Lower leg skin (tissue), 4 donors: ENCODE measurements around the gene FTO. TPM values are rescaled to one million over a fixed set of nuclear protein-coding genes. Genes with fewer than 3 reads are reported as not detected.
"Not testable (repeated sequence)": the region's sequence is repeated elsewhere in the genome, so short reads cannot be mapped to it uniquely, and the experiment has no call there.

Source experiments
- DNase-seq, 2 donors: peaks; one replicate each; pipeline ENCODE4 v3.0.0-alpha.2; 2019; ENCODE audit warnings: low spot score in 2 of 2
- H3K4me3 ChIP-seq: fragments of 200-600 bp; sonication (generic); 2 replicates; pipeline ENCODE4 v1.5.1; 2017; ENCODE audit warnings: mild to moderate bottlenecking, low read depth; ENCODE audit not compliant: poor library complexity, severe bottlenecking
- CTCF ChIP-seq, 3 donors: fragments of 450-650 bp; IDR thresholded peaks; one replicate each; pipeline ENCODE4 v1.5.1; 2016; ENCODE audit warnings: antibody characterized with exemption in 3 of 3, mild to moderate bottlenecking in 3 of 3, moderate library complexity in 2 of 3
- POLR2A ChIP-seq, 2 donors: fragments of 450-650 bp; IDR thresholded peaks; one replicate each; pipeline ENCODE4 v1.6.1; 2016 to 2017; ENCODE audit warnings: antibody characterized with exemption in 2 of 2, mild to moderate bottlenecking in 1 of 2, moderate library complexity in 1 of 2
- WGBS, 2 donors: methylation state at CpG; one replicate each; pipeline ENCODE4 v1.1.5; 2018; 5-methylcytosine and 5-hydroxymethylcytosine counted together
- intact Hi-C: fragments of 100-400 bp; cut with DNase I; formaldehyde crosslinking; loops from one replicate; pipeline ENCODE4 v1.15.0; 2023; ENCODE audit warnings: low total_unique reads
- total RNA-seq, 4 donors: library from RNA; depleted of rRNA; stranded (reverse); fragments of >200 nt; gene quantifications; one replicate each; pipeline ENCODE4 v1.1.0, GENCODE V29; 2016

FTO gene
- total RNA-seq, 4 donors from 2014 or later = 61.2 to 88.2 (median 64.1) TPM

DNA sequence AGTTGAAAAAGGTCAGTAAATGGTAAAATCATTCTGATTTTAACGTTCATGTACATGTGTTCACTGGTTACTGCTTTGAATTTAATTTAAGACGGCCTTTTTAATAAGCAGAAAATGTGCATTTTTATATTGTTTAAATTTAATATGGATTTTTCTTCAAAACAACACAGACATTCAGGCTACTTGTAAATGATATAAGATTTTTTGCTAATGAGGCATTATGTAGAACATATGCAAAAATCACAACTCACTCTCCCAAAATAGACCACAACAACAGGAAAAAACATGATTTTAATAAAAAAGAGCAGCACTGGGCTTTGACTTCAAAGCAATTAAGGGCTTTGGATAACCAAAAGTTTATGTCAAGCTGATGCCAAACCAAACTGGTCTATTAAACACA lies 22.6 kb upstream of the FTO start:
- DNase-seq = no peak
- no peak overlapping the region for H3K4me3 ChIP-seq
- intact Hi-C loops = no loop called here
- TF ChIP-seq POLR2A (IDR thresholded peaks at IDR 0.05) (no peak), CTCF (IDR thresholded peaks at IDR 0.05) (no peak)
- WGBS, 2 donors = 82 to 87% methylated on average over 2 of the region's 2 CpGs

GRCh38 chr16:53685334-53685733 lies 18.6 kb upstream of the FTO start:
- H3K4me3 ChIP-seq, DNase-seq, intact Hi-C loops: not testable (repeated sequence)
- WGBS, 2 donors = 91 to 98% methylated on average over 3 of the region's 3 CpGs

GRCh38 chr16:53686710-53687109 lies 17.2 kb upstream of the FTO start:
- TF ChIP-seq POLR2A (IDR thresholded peaks at IDR 0.05) = no peak
- no peak for TF ChIP-seq CTCF (IDR thresholded peaks at IDR 0.05)
- 59 to 68% methylated on average over 3 of the region's 3 CpGs for WGBS, 2 donors
- H3K4me3 ChIP-seq = no peak overlapping the region
- intact Hi-C loops = no loop called here
- no peak for DNase-seq

- no peak for TF ChIP-seq POLR2A (IDR thresholded peaks at IDR 0.05)
- no peak for TF ChIP-seq CTCF (IDR thresholded peaks at IDR 0.05)
- intact Hi-C loops = no loop called here
- 94 to 99% methylated on average over 3 of the region's 3 CpGs for WGBS, 2 donors
- H3K4me3 ChIP-seq = no peak overlapping the region
- no peak for DNase-seq
These were observed 14.3 kb upstream of the FTO start for GRCh38 chr16:53689636-53690035.

DNA sequence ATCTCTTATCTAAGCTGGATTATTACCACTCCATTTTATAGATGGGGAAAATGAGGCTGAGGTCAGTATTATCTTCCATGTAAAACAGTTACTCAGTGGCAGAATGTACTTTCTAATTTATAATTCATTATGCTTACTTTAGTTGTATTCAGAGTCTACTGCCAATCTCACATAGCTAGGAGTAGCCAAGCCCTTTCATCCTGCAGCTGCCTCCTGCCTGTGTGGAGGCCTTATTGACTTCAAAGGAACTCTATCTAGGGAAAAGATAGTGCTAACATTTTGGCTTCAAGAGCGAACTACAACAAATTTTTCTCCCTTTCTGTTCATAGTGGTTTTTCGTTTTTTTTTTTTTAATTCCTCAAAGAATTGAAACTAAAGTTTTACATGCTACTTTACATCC lies 13.2 kb upstream of the FTO start:
- H3K4me3 ChIP-seq = no peak overlapping the region
- DNase-seq = no peak
- intact Hi-C loops = no loop called here
- no peak for TF ChIP-seq CTCF (IDR thresholded peaks at IDR 0.05)
- WGBS, 2 donors = 88 to 93% methylated on average over 2 of the region's 2 CpGs

GRCh38 chr16:53692146-53692545 lies 11.8 kb upstream of the FTO start:
- DNase-seq = no peak
- intact Hi-C loops = no loop called here
- WGBS, 2 donors = 87 to 91% methylated on average over 5 of the region's 5 CpGs
- TF ChIP-seq POLR2A (IDR thresholded peaks at IDR 0.05) (no peak), CTCF (IDR thresholded peaks at IDR 0.05) (no peak)
- H3K4me3 ChIP-seq = no peak overlapping the region
